ENCODE results near the gene RAB1B. TPM values are rescaled to one million over a fixed set of nuclear protein-coding genes. Genes with fewer than 3 reads are reported as not detected.

RAB1B gene
- total RNA-seq, 1 experiment from 2014 or later, result 148 TPM

DNA sequence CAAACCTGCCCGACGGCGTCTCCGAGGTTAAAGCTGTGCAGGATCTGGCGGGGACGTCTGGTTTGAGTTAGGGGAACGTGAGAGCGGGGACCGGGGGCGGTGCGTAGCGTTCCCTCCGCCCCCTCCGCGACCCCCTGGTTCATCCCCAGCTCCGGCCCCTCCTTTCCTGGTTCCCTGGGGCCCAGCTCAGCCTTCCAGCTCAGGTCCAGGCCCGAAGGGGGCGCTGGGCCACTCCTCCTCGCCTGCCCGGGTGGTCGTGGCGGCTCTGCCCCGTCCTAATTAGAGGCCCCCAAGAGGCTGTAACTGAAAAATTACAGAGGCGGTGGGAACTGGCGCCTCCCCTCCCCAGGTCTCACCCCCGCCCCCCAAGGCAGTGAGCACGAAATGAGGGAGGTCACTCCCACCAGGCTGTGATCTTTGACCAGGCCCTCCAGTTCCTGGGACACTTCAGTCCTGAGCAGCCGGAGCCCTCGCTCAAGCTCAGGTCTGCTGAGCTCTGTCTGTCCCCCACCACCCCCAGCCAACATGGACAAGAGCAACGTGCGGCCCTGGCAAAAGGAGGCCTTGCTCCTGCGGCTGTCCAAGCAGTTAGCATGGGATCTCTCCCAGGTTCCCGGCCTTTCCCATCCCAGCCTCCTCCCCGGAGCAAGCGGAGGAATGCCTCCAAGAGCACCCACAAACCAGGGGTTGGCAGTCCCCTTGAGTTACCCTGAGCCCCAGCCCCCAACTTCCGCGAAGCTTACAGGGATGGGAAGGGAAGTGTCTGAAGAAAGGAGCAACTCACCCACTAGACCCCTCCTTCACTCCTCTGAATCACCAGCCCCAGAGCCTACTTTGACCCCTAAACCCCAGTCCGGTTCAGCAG lies 45.1 kb downstream of the RAB1B start:
- Histone ChIP-seq H2AFZ (ENCODE audit: low read depth, low read length, poor library complexity, severe bottlenecking) (no peak overlapping the region), H3K9ac (ENCODE audit: low read length) (peak overlapping the region; percentile 59)
- ATAC-seq, result no peak

More for the DNA sequence above, 45.1 kb downstream of the RAB1B start:
- Histone ChIP-seq H3K9me2 (ENCODE audit: insufficient read depth) (no peaks in the 10 kb centered on the region), H3K36me3 (ENCODE audit: control insufficient read depth in 1 of 2, insufficient read depth in 2 of 2, low read length in 2 of 2) (no peaks in the 10 kb centered on the region), H3K4me3 (replicated peaks in 1 of 2; ENCODE audit: low read depth in 1 of 2, low read length in 2 of 2) (peak overlapping the region; percentile 38 to 48), H3K9me3 (ENCODE audit: control insufficient read depth in 1 of 2, insufficient read depth in 1 of 2, low read depth in 1 of 2, low read length in 2 of 2) (no peaks in the 10 kb centered on the region), H4K20me1 (ENCODE audit: insufficient read depth) (no peaks in the 10 kb centered on the region), H3K27me3 (ENCODE audit: insufficient read depth, low read length) (no peaks in the 10 kb centered on the region), H3K27ac (ENCODE audit: low read depth, low read length) (peak overlapping the region; percentile 79), H3K79me2 (ENCODE audit: insufficient read depth, low read length) (no peaks in the 10 kb centered on the region), H3K4me1 (ENCODE audit: control insufficient read depth in 1 of 2, insufficient read depth in 2 of 2, low read length in 2 of 2) (peaks cover 16 to 37% of the 10 kb centered on the region in 2 experiments), H3K4me2 (ENCODE audit: low read length) (peak overlapping the region; percentile 99)
- no TSS peak for BruUV-seq (replicated peaks)
- no peak for DNase-seq (ENCODE audit: low read depth, low spot score)
- intact Hi-C loops (cut with micrococcal nuclease), result loop anchor here (5.0 kb wide), 2 partner anchors 59 to 74 kb away; partner anchors contain the start of gene SLC29A2
- CTCF ChIA-PET, result interaction anchor here (1.0 to 3.4 kb wide), 14 partner anchors 8 to 743 kb away, joined by 3 to 121 read pairs (median 12); partner anchors contain the start of genes RAB1B, RBM4B, RIN1 and ZNRD2
- RAD21 ChIA-PET (ENCODE audit: low non-redundant PET in 1 of 2, low total read pairs in 2 of 2, uncharacterized antibody in 2 of 2, unreplicated experiment in 2 of 2), result interaction anchor here in 1 of 2 experiments (1.1 to 2.9 kb wide), 4 partner anchors 13 to 72 kb away, joined by 3 to 12 read pairs (median 6); partner anchors contain the start of gene RIN1
- TF ChIP-seq, protein P1, sequence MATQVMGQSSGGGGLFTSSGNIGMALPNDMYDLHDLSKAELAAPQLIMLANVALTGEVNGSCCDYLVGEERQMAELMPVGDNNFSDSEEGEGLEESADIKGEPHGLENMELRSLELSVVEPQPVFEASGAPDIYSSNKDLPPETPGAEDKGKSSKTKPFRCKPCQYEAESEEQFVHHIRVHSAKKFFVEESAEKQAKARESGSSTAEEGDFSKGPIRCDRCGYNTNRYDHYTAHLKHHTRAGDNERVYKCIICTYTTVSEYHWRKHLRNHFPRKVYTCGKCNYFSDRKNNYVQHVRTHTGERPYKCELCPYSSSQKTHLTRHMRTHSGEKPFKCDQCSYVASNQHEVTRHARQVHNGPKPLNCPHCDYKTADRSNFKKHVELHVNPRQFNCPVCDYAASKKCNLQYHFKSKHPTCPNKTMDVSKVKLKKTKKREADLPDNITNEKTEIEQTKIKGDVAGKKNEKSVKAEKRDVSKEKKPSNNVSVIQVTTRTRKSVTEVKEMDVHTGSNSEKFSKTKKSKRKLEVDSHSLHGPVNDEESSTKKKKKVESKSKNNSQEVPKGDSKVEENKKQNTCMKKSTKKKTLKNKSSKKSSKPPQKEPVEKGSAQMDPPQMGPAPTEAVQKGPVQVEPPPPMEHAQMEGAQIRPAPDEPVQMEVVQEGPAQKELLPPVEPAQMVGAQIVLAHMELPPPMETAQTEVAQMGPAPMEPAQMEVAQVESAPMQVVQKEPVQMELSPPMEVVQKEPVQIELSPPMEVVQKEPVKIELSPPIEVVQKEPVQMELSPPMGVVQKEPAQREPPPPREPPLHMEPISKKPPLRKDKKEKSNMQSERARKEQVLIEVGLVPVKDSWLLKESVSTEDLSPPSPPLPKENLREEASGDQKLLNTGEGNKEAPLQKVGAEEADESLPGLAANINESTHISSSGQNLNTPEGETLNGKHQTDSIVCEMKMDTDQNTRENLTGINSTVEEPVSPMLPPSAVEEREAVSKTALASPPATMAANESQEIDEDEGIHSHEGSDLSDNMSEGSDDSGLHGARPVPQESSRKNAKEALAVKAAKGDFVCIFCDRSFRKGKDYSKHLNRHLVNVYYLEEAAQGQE (IDR thresholded peaks at IDR 0.05; ENCODE audit: low read depth), result no peak
- TF ChIP-seq EZH2phosphoT487 (IDR thresholded peaks at IDR 0.05; ENCODE audit: borderline replicate concordance) (no peak), YY1 (IDR thresholded peaks at IDR 0.05; ENCODE audit: extremely low read depth, insufficient replicate concordance, low read depth, low read length) (no peak), SP1 (IDR thresholded peaks at IDR 0.05; ENCODE audit: low read depth) (no peak), RAD21 (IDR thresholded peaks at IDR 0.05; ENCODE audit: low read depth) (no peak)
- TF ChIP-seq, protein P2, sequence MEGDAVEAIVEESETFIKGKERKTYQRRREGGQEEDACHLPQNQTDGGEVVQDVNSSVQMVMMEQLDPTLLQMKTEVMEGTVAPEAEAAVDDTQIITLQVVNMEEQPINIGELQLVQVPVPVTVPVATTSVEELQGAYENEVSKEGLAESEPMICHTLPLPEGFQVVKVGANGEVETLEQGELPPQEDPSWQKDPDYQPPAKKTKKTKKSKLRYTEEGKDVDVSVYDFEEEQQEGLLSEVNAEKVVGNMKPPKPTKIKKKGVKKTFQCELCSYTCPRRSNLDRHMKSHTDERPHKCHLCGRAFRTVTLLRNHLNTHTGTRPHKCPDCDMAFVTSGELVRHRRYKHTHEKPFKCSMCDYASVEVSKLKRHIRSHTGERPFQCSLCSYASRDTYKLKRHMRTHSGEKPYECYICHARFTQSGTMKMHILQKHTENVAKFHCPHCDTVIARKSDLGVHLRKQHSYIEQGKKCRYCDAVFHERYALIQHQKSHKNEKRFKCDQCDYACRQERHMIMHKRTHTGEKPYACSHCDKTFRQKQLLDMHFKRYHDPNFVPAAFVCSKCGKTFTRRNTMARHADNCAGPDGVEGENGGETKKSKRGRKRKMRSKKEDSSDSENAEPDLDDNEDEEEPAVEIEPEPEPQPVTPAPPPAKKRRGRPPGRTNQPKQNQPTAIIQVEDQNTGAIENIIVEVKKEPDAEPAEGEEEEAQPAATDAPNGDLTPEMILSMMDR (IDR thresholded peaks at IDR 0.05 in 2 of 3, conservative IDR thresholded peaks at IDR 0.05 in 1 of 3; ENCODE audit: borderline replicate concordance in 1 of 3, insufficient read depth in 1 of 3, low read depth in 2 of 3, low read length in 2 of 3), result peak in 1 of 3 experiments; percentile 36; a peak in 2 of 6 replicates
- POLR2A ChIA-PET, result interaction anchor here (1.0 to 3.0 kb wide), 12 partner anchors 15 to 364 kb away, joined by 3 to 18 read pairs (median 6); partner anchors contain the start of genes BRMS1, MRPL11, RBM4 and RBM4B
